GM12878 (cell line): Measurements from ENCODE around the gene RP9. TPM values are rescaled to one million over a fixed set of nuclear protein-coding genes. Genes with fewer than 3 reads are reported as not detected.

ENCODE experiments used
- ATAC-seq: fragments of 200-7000 bp; cut with Tn5 transposase; 3 replicates; pipeline ENCODE4 v1.9.1; 2020; ENCODE audit warnings: mild to moderate bottlenecking, moderate library complexity
- BruUV-seq: library from RNA; stranded (reverse); fragments of 400-500 nt; replicated peaks from 2 replicates; lab custom pipeline; 2021; lab: Mats Ljungman, UMichigan
- CTCF ChIA-PET: fragments of 300-600 bp; sonication (Branson Sonifier 250); formaldehyde crosslinking; extraction: SDS; loops from one replicate; lab custom pipeline; 2021; ENCODE audit warnings: inconsistent platforms; lab: Yijun Ruan, JAX
- POLR2A ChIA-PET: fragments of 350-600 bp; formaldehyde crosslinking; extraction: SDS; loops from one replicate; lab custom pipeline; 2021; ENCODE audit warnings: inconsistent platforms; lab: Charles Lee
- RAD21 ChIA-PET: fragments of 300-600 bp; sonication (Branson Sonifier 250); formaldehyde crosslinking; loops from one replicate; lab custom pipeline; 2023; ENCODE audit warnings: antibody characterized with exemption; ENCODE audit not compliant: unreplicated experiment; lab: Charles Lee
- SMC1A ChIA-PET: fragments of 300-600 bp; sonication (Branson Sonifier 250); formaldehyde crosslinking; loops from one replicate; lab custom pipeline; 2023; ENCODE audit not compliant: unreplicated experiment, uncharacterized antibody; lab: Charles Lee
- DNase-seq: peaks from one replicate; pipeline ENCODE4 v3.0.0-alpha.2; 2011; ENCODE audit warnings: low read depth, low spot score
- FAIRE-seq: peaks from 3 replicates; lab custom pipeline; 2011; peaks lifted over from hg19 to GRCh38; lab: Jason Lieb, UNC
- H2AFZ ChIP-seq: 2 replicates; pipeline ENCODE4 v1.6.0; 2011; ENCODE audit warnings: low read depth, low read length, control low read depth; ENCODE audit not compliant: control insufficient read depth
- H3K27ac ChIP-seq: 2 replicates; pipeline ENCODE4 v1.5.1; 2011; ENCODE audit warnings: control low read depth; ENCODE audit not compliant: control insufficient read depth, insufficient read depth
- H3K27me3 ChIP-seq, 2 experiments: replicated peaks in 1 of 2; 2 replicates each; pipeline versions ENCODE4 v1.6.0 to v1.6.1; 2011; ENCODE audit warnings: low read length in 1 of 2; ENCODE audit not compliant: control insufficient read depth in 2 of 2, insufficient read depth in 2 of 2
- H3K36me3 ChIP-seq, 2 experiments: 2 replicates each; pipeline ENCODE4 v1.5.1; 2011; ENCODE audit warnings: low read length in 1 of 2; ENCODE audit not compliant: control insufficient read depth in 2 of 2, insufficient read depth in 2 of 2
- H3K4me1 ChIP-seq: 2 replicates; pipeline ENCODE4 v1.6.1; 2011; ENCODE audit warnings: mild to moderate bottlenecking, low read length, moderate library complexity, mixed read lengths; ENCODE audit not compliant: control insufficient read depth, insufficient read depth
- H3K4me2 ChIP-seq: 2 replicates; pipeline ENCODE4 v1.6.0; 2011; ENCODE audit warnings: control low read depth; ENCODE audit not compliant: control insufficient read depth, insufficient read depth
- H3K4me3 ChIP-seq: fragments of 200-600 bp; sonication (generic); 2 replicates; pipeline ENCODE4 v1.5.1; 2016
- H3K79me2 ChIP-seq: 2 replicates; pipeline ENCODE4 v1.6.0; 2011; ENCODE audit warnings: low read length; ENCODE audit not compliant: control insufficient read depth, insufficient read depth
- H3K9ac ChIP-seq: 2 replicates; pipeline ENCODE4 v1.8.0; 2011; ENCODE audit warnings: low read length, control low read depth, mixed read lengths; ENCODE audit not compliant: control insufficient read depth, insufficient read depth
- H3K9me3 ChIP-seq: replicated peaks from 3 replicates; pipeline ENCODE4 v1.5.1; 2011; ENCODE audit warnings: mild to moderate bottlenecking, low read length; ENCODE audit not compliant: control insufficient read depth, insufficient read depth
- H4K20me1 ChIP-seq: 2 replicates; pipeline ENCODE4 v1.6.0; 2011; ENCODE audit not compliant: control insufficient read depth, insufficient read depth
- IKZF1 ChIP-seq: fragments of 450-650 bp; conservative IDR thresholded peaks from 2 replicates; pipeline ENCODE4 v1.6.1; 2017; ENCODE audit warnings: antibody characterized with exemption, mild to moderate bottlenecking
- RUNX3 ChIP-seq: IDR thresholded peaks from 2 replicates; pipeline ENCODE4 v1.6.1; 2012; ENCODE audit warnings: low read length, inconsistent platforms
- WGBS: methylation state at CpG from one replicate; pipeline ENCODE4 v1.1.6; 2016; ENCODE audit warnings: low lambda C conversion rate; ENCODE audit not compliant: insufficient replicate concordance, insufficient coverage; ENCODE audit errors: missing lambda C conversion rate; 5-methylcytosine and 5-hydroxymethylcytosine counted together
- in situ Hi-C: fragments of 300-500 bp; cut with MboI; formaldehyde crosslinking; loops from 9 replicates; pipeline ENCODE4 v1.14.3; 2018; ENCODE audit warnings: mixed read lengths
- intact Hi-C: fragments of 100-400 bp; cut with micrococcal nuclease; formaldehyde crosslinking; loops from one replicate; pipeline ENCODE4 v1.14.2; 2022; ENCODE audit not compliant: unreplicated experiment
- polyA plus RNA-seq, 11 experiments: library from polyadenylated mRNA; depleted of rRNA in 4 of 11; unstranded in 6 of 11; stranded (reverse) in 5 of 11; fragments of >200 nt; fragmentation: Nextera tagmentation in 4 of 11; fragmentation: Illumina TruSeq in 1 of 11; extraction: Ambion mirVana in 4 of 11; extraction: Trizol in 1 of 11; gene quantifications; 1 replicate in 1 of 11; 2 replicates in 10 of 11; pipeline versions ENCODE4 v1.2.1 to v1.2.3, GENCODE V29; 2011 to 2016; ENCODE audit warnings: inconsistent platforms in 2 of 11, missing spikeins in 2 of 11, low read depth in 1 of 11
- total RNA-seq, 4 experiments: library from RNA; depleted of rRNA in 3 of 4; stranded (reverse); fragments of >200 nt in 3 of 4; fragmentation: Illumina TruSeq in 1 of 4; extraction: Trizol in 1 of 4; gene quantifications; 2 replicates each; pipeline versions ENCODE4 v1.2.1 to v1.2.3, GENCODE V29; 2013 to 2021
- TF ChIP-seq, protein P1 (sequence below): fragments of 450-650 bp; IDR thresholded peaks from 2 replicates; pipeline ENCODE4 v1.6.1; 2018; ENCODE audit warnings: mild to moderate bottlenecking, low read depth, moderate library complexity; ENCODE audit not compliant: partially characterized antibody
- TF ChIP-seq, protein P2 (sequence below): fragments of 450-650 bp; IDR thresholded peaks from 2 replicates; pipeline ENCODE4 v1.6.1; 2017; ENCODE audit warnings: borderline replicate concordance
- TF ChIP-seq, protein P3 (sequence below): fragments of 450-650 bp; IDR thresholded peaks from 2 replicates; pipeline ENCODE4 v1.6.1; 2018; ENCODE audit warnings: borderline replicate concordance, mild to moderate bottlenecking; ENCODE audit not compliant: partially characterized antibody

The RP9 gene
- total and polyA plus RNA-seq, 10 of the 15 experiments (the other 5 are each of a cell fraction or from before 2014, with no cell fraction given): 7.6 to 25.3 (median 16.9) TPM

DNA sequence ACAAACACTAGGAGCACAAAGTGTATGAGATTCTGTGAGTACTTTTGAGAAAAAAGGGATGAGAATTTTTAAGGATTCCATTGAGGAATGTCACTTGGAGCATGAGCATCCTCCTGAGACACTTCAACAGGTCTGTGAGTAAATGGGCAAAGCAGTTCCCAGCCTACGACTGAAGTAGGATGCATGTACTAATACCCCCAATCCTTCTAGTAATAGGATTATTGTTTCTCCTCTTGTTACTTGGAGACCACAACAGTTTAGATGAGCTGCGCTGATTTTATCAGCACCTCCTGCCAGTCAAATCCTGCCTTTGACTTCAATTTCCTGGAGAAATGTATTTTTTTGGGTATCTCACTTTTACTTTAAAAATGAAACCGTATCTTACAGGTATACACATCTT is 21.0 kb upstream of the RP9 start (continued):
- TF ChIP-seq, protein P1, sequence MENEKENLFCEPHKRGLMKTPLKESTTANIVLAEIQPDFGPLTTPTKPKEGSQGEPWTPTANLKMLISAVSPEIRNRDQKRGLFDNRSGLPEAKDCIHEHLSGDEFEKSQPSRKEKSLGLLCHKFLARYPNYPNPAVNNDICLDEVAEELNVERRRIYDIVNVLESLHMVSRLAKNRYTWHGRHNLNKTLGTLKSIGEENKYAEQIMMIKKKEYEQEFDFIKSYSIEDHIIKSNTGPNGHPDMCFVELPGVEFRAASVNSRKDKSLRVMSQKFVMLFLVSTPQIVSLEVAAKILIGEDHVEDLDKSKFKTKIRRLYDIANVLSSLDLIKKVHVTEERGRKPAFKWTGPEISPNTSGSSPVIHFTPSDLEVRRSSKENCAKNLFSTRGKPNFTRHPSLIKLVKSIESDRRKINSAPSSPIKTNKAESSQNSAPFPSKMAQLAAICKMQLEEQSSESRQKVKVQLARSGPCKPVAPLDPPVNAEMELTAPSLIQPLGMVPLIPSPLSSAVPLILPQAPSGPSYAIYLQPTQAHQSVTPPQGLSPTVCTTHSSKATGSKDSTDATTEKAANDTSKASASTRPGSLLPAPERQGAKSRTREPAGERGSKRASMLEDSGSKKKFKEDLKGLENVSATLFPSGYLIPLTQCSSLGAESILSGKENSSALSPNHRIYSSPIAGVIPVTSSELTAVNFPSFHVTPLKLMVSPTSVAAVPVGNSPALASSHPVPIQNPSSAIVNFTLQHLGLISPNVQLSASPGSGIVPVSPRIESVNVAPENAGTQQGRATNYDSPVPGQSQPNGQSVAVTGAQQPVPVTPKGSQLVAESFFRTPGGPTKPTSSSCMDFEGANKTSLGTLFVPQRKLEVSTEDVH: no peak
- TF ChIP-seq, protein P2, sequence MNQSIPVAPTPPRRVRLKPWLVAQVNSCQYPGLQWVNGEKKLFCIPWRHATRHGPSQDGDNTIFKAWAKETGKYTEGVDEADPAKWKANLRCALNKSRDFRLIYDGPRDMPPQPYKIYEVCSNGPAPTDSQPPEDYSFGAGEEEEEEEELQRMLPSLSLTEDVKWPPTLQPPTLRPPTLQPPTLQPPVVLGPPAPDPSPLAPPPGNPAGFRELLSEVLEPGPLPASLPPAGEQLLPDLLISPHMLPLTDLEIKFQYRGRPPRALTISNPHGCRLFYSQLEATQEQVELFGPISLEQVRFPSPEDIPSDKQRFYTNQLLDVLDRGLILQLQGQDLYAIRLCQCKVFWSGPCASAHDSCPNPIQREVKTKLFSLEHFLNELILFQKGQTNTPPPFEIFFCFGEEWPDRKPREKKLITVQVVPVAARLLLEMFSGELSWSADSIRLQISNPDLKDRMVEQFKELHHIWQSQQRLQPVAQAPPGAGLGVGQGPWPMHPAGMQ: no peak
- TF ChIP-seq RUNX3: no peak
- TF ChIP-seq, protein P3, sequence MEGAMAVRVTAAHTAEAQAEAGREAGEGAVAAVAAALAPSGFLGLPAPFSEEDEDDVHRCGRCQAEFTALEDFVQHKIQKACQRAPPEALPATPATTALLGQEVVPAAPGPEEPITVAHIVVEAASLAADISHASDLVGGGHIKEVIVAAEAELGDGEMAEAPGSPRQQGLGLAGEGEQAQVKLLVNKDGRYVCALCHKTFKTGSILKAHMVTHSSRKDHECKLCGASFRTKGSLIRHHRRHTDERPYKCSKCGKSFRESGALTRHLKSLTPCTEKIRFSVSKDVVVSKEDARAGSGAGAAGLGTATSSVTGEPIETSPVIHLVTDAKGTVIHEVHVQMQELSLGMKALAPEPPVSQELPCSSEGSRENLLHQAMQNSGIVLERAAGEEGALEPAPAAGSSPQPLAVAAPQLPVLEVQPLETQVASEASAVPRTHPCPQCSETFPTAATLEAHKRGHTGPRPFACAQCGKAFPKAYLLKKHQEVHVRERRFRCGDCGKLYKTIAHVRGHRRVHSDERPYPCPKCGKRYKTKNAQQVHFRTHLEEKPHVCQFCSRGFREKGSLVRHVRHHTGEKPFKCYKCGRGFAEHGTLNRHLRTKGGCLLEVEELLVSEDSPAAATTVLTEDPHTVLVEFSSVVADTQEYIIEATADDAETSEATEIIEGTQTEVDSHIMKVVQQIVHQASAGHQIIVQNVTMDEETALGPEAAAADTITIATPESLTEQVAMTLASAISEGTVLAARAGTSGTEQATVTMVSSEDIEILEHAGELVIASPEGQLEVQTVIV: no peak

DNA sequence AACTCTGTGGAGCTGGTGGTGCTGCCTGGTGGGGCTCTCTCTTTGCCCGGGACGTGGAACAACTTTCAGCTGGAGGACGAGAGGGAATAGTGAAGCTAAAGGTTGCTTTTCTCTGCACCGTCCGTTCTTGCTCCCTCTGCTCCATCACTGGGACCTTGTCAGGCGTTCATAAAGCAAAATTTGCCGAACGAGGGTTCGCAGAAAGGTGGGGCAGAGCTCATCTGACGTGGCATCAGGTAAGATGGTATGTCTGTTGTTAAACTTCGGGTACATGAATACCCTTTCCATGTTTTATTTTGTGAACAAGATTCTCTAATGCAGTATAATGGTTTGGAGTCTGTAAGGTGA is 20.6 kb upstream of the RP9 start:
- H3K4me1 ChIP-seq: no peaks in the 10 kb centered on the region
- ATAC-seq (peak; percentile 1), FAIRE-seq (no peak), DNase-seq (no peak)
- H3K9ac ChIP-seq: peak overlapping the region; percentile 5; the same call in 1 of the 2 replicates
- no TSS peak for BruUV-seq
- peak overlapping the region; percentile 78 for H3K4me3 ChIP-seq
- peak overlapping the region; percentile 98 for H2AFZ ChIP-seq
- peak overlapping the region; percentile 84 for H3K4me2 ChIP-seq
- intact Hi-C loops (no loop called here), in situ Hi-C loops (no loop called here)
- no peaks in the 10 kb centered on the region; the same call in 2 of the 3 replicates for H3K9me3 ChIP-seq
- ChIA-PET RAD21 (interaction anchor here (0.8 to 1.4 kb wide), 2 partner anchors 20 to 21 kb away, joined by 3 to 4 read pairs; no protein-coding TSS in a partner anchor), SMC1A (interaction anchor here (0.6 to 1.1 kb wide), 4 partner anchors 20 to 1018 kb away, joined by 3 read pairs; partner anchors contain the start of gene RP9), CTCF (interaction anchor here (1.1 to 1.2 kb wide), 2 partner anchors 19 to 22 kb away, joined by 3 to 4 read pairs; no protein-coding TSS in a partner anchor), POLR2A (interaction anchor here (0.9 to 1.1 kb wide), 2 partner anchors 20 to 68 kb away, joined by 3 read pairs; partner anchors contain the start of gene NT5C3A)
- 2% methylated on average over 11 of the region's 11 CpGs for WGBS
- TF ChIP-seq IKZF1: peak; percentile 11; the same call in 1 of the 2 replicates
- TF ChIP-seq, protein P3: no peak
- H4K20me1 ChIP-seq: no peaks in the 10 kb centered on the region
- no peaks in the 10 kb centered on the region for H3K36me3 ChIP-seq
- no peaks in the 10 kb centered on the region for H3K79me2 ChIP-seq
- no peak overlapping the region for H3K27ac ChIP-seq
- H3K27me3 ChIP-seq: no peaks in the 10 kb centered on the region
